Stomach smooth muscle (tissue), 2 donors: ENCODE measurements around the gene ETV4.
"Not testable (repeated sequence)": the region's sequence is repeated elsewhere in the genome, so short reads cannot be mapped to it uniquely, and the experiment has no call there.

Source experiments
- H3K27ac ChIP-seq: one replicate; pipeline ENCODE4 v1.7.0; 2013; ENCODE audit warnings: mild to moderate bottlenecking, low read length, inconsistent platforms
- H3K27me3 ChIP-seq, 2 donors: one replicate each; pipeline ENCODE4 v1.7.0; 2013; ENCODE audit warnings: low read length in 2 of 2; ENCODE audit not compliant: insufficient read depth in 2 of 2, control insufficient read depth in 1 of 2
- H3K36me3 ChIP-seq, 2 donors: one replicate each; pipeline ENCODE4 v1.7.0; 2013; ENCODE audit warnings: low read length in 2 of 2; ENCODE audit not compliant: control insufficient read depth in 2 of 2, insufficient read depth in 2 of 2
- H3K4me1 ChIP-seq: one replicate; pipeline ENCODE4 v1.7.0; 2013; ENCODE audit warnings: low read length; ENCODE audit not compliant: control insufficient read depth, insufficient read depth
- H3K4me3 ChIP-seq, 2 donors: one replicate each; pipeline ENCODE4 v1.7.0; 2013; ENCODE audit warnings: low read length in 2 of 2
- H3K9ac ChIP-seq, 2 donors: one replicate each; pipeline ENCODE4 v1.7.0; 2013; ENCODE audit warnings: low read length in 2 of 2, mild to moderate bottlenecking in 1 of 2
- H3K9me3 ChIP-seq, 2 donors: one replicate each; pipeline ENCODE4 v1.7.0; 2013; ENCODE audit warnings: low read length in 2 of 2; ENCODE audit not compliant: control insufficient read depth in 2 of 2
- donor health status: healthy.
- donor health status: Pancreatic carcinoma.

ETV4 gene

GRCh38 chr17:43529947-43530287 lies 16.2 kb downstream of the ETV4 start:
- Histone ChIP-seq H3K27me3 (no peaks in the 10 kb centered on the region), H3K27ac (no peak overlapping the region), H3K9me3 (no peaks in the 10 kb centered on the region), H3K9ac (peak overlapping the region in 1 of 2 donors; percentile 21), H3K4me3 (peak overlapping the region in 1 of 2 donors; percentile 49), H3K36me3 (peaks cover 7 to 20% of the 10 kb centered on the region in 2 donors), H3K4me1 (peaks cover 12% of the 10 kb centered on the region)

- Histone ChIP-seq H3K27me3 (no peaks in the 10 kb centered on the region), H3K27ac (no peak overlapping the region), H3K9me3 (no peaks in the 10 kb centered on the region), H3K4me1 (peaks cover 12% of the 10 kb centered on the region), H3K9ac (no peak overlapping the region), H3K36me3 (peaks cover 9 to 27% of the 10 kb centered on the region in 2 donors), H3K4me3 (no peak overlapping the region)
These were observed 16.9 kb downstream of the ETV4 start for GRCh38 chr17:43528988-43529814.

GRCh38 chr17:43528319-43528987 lies 17.7 kb downstream of the ETV4 start:
- Histone ChIP-seq H3K36me3 (peaks cover 17 to 34% of the 10 kb centered on the region in 2 donors), H3K27ac (no peak overlapping the region), H3K9ac (no peak overlapping the region), H3K4me3 (no peak overlapping the region), H3K9me3 (no peaks in the 10 kb centered on the region), H3K27me3 (no peaks in the 10 kb centered on the region), H3K4me1 (peaks cover 12% of the 10 kb centered on the region)

GRCh38 chr17:43526886-43527648 lies 19.1 kb downstream of the ETV4 start:
- no peak overlapping the region for H3K4me3 ChIP-seq
- H3K9me3 ChIP-seq, result no peaks in the 10 kb centered on the region
- H3K27ac ChIP-seq, result no peak overlapping the region
- peaks cover 26 to 41% of the 10 kb centered on the region in 2 donors for H3K36me3 ChIP-seq
- no peaks in the 10 kb centered on the region for H3K27me3 ChIP-seq
- peaks cover 12% of the 10 kb centered on the region for H3K4me1 ChIP-seq
- no peak overlapping the region for H3K9ac ChIP-seq

- Histone ChIP-seq H3K27me3 (no peaks in the 10 kb centered on the region), H3K9ac (no peak overlapping the region), H3K4me1 (peaks cover 3% of the 10 kb centered on the region), H3K36me3 (peaks cover 45 to 60% of the 10 kb centered on the region in 2 donors), H3K4me3 (no peak overlapping the region), H3K9me3 (no peaks in the 10 kb centered on the region), H3K27ac (no peak overlapping the region)
These were observed 21.1 kb downstream of the ETV4 start for GRCh38 chr17:43524945-43525575.

- Histone ChIP-seq H3K4me3 (no peak overlapping the region), H3K4me1 (no peaks in the 10 kb centered on the region), H3K9ac (no peak overlapping the region), H3K27ac (no peak overlapping the region), H3K9me3 (no peaks in the 10 kb centered on the region), H3K27me3 (no peaks in the 10 kb centered on the region), H3K36me3 (peaks cover 71 to 73% of the 10 kb centered on the region in 2 donors)
These were observed 24.8 kb downstream of the ETV4 start for GRCh38 chr17:43521389-43521788.

GRCh38 chr17:43517615-43518386 lies 28.3 kb downstream of the ETV4 start:
- no peaks in the 10 kb centered on the region for H3K4me1 ChIP-seq
- H3K27me3 ChIP-seq, result no peaks in the 10 kb centered on the region
- H3K4me3 ChIP-seq, result no peak overlapping the region
- no peak overlapping the region for H3K9ac ChIP-seq
- no peak overlapping the region for H3K27ac ChIP-seq
- H3K36me3 ChIP-seq, result peaks cover 61 to 67% of the 10 kb centered on the region in 2 donors
- H3K9me3 ChIP-seq, result no peaks in the 10 kb centered on the region

- Histone ChIP-seq H3K4me1 (no peaks in the 10 kb centered on the region), H3K27ac (no peak overlapping the region), H3K4me3 (no peak overlapping the region), H3K27me3 (no peaks in the 10 kb centered on the region), H3K9me3 (no peaks in the 10 kb centered on the region), H3K9ac (no peak overlapping the region), H3K36me3 (peaks cover 65 to 66% of the 10 kb centered on the region in 2 donors)
These were observed 29.0 kb downstream of the ETV4 start for GRCh38 chr17:43517161-43517560.

GRCh38 chr17:43515656-43516055 lies 30.5 kb downstream of the ETV4 start:
- H3K27ac ChIP-seq, result no peak overlapping the region
- H3K27me3 ChIP-seq, result no peaks in the 10 kb centered on the region
- no peaks in the 10 kb centered on the region for H3K9me3 ChIP-seq
- H3K36me3 ChIP-seq, result peaks cover 55 to 57% of the 10 kb centered on the region in 2 donors
- no peak overlapping the region for H3K4me3 ChIP-seq
- H3K4me1 ChIP-seq, result no peaks in the 10 kb centered on the region
- H3K9ac ChIP-seq, result no peak overlapping the region

- peaks cover 47 to 51% of the 10 kb centered on the region in 2 donors for H3K36me3 ChIP-seq
- H3K27ac ChIP-seq, H3K9me3 ChIP-seq, H3K4me3 ChIP-seq, H3K27me3 ChIP-seq, H3K4me1 ChIP-seq, H3K9ac ChIP-seq: not testable (repeated sequence)
These were observed 34.9 kb downstream of the ETV4 start for GRCh38 chr17:43511199-43511598.
